ENCODE data around the gene RETREG3. TPM values are rescaled to one million over a fixed set of nuclear protein-coding genes. Genes with fewer than 3 reads are reported as not detected.

The RETREG3 gene
- total and polyA plus RNA-seq, 2 of the 13 experiments (the other 11 are each of a cell fraction or from before 2014, with no cell fraction given) = 47.0 to 55.8 TPM

DNA sequence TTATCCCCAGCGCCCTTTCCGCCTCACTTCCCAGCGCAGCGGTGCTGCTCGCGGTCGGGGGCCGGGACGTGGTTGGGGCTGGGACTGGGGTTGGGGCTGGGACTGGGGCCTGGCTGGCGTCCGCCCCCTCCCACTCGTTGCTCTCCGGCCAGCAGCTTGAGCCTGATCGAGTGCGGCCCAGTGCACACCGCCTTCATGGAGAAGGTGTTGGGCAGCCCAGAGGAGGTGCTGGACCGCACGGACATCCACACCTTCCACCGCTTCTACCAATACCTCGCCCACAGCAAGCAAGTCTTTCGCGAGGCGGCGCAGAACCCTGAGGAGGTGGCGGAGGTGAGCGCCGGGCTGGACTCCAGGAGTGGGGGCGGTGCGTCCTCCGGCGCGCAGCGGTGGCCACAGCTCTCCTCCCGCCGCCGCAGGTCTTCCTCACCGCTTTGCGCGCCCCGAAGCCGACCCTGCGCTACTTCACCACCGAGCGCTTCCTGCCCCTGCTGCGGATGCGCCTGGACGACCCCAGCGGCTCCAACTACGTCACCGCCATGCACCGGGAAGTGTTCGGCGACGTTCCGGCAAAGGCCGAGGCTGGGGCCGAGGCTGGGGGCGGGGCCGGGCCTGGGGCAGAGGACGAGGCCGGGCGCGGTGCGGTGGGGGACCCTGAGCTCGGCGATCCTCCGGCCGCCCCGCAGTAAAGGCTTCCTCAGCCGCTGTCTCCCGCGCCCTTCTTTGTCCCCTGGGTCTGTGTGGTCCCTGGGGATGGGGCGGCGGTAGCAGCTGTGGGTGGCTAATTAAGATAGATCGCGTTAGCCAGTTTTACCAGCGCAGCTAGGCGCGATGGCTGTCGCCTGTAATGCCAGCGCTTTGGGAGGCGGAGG lies 54.7 kb downstream of the RETREG3 start (continued):
- TF ChIP-seq PCBP1 (IDR thresholded peaks at IDR 0.05; ENCODE audit: borderline replicate concordance, low read depth, low read length) = 0 out of 2 replicates have a peak, but pooled peaks have one; percentile 67
- no peak for TF ChIP-seq U2AF2 (IDR thresholded peaks at IDR 0.05; ENCODE audit: low read depth, low read length)
- TF ChIP-seq TCF7 (IDR thresholded peaks at IDR 0.05; ENCODE audit: low read depth) = no peak
- 0 out of 2 replicates have a peak, but pooled peaks have one; percentile 71 for TF ChIP-seq DNMT3B (CRISPR knock-in tag; conservative IDR thresholded peaks at IDR 0.05)
- TF ChIP-seq, protein P1, sequence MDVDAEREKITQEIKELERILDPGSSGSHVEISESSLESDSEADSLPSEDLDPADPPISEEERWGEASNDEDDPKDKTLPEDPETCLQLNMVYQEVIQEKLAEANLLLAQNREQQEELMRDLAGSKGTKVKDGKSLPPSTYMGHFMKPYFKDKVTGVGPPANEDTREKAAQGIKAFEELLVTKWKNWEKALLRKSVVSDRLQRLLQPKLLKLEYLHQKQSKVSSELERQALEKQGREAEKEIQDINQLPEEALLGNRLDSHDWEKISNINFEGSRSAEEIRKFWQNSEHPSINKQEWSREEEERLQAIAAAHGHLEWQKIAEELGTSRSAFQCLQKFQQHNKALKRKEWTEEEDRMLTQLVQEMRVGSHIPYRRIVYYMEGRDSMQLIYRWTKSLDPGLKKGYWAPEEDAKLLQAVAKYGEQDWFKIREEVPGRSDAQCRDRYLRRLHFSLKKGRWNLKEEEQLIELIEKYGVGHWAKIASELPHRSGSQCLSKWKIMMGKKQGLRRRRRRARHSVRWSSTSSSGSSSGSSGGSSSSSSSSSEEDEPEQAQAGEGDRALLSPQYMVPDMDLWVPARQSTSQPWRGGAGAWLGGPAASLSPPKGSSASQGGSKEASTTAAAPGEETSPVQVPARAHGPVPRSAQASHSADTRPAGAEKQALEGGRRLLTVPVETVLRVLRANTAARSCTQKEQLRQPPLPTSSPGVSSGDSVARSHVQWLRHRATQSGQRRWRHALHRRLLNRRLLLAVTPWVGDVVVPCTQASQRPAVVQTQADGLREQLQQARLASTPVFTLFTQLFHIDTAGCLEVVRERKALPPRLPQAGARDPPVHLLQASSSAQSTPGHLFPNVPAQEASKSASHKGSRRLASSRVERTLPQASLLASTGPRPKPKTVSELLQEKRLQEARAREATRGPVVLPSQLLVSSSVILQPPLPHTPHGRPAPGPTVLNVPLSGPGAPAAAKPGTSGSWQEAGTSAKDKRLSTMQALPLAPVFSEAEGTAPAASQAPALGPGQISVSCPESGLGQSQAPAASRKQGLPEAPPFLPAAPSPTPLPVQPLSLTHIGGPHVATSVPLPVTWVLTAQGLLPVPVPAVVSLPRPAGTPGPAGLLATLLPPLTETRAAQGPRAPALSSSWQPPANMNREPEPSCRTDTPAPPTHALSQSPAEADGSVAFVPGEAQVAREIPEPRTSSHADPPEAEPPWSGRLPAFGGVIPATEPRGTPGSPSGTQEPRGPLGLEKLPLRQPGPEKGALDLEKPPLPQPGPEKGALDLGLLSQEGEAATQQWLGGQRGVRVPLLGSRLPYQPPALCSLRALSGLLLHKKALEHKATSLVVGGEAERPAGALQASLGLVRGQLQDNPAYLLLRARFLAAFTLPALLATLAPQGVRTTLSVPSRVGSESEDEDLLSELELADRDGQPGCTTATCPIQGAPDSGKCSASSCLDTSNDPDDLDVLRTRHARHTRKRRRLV (CRISPR knock-in tag; IDR thresholded peaks at IDR 0.05) = no peak
- TF ChIP-seq ZNF441 (CRISPR knock-in tag; IDR thresholded peaks at IDR 0.05; ENCODE audit: borderline replicate concordance) = peak; percentile 90
- TF ChIP-seq ATAD3A (CRISPR knock-in tag; IDR thresholded peaks at IDR 0.05) = no peak; the same call in 1 of the 2 replicates
- TF ChIP-seq CHD4 (IDR thresholded peaks at IDR 0.05; ENCODE audit: borderline replicate concordance, low read length) = peak; percentile 38; the same call in 1 of the 2 replicates
- TF ChIP-seq CENPX (CRISPR knock-in tag; IDR thresholded peaks at IDR 0.05) = no peak
- peak; percentile 81 to 92 for TF ChIP-seq POLR2A (IDR thresholded peaks at IDR 0.05; ENCODE audit: insufficient read depth in 1 of 2, low read depth in 2 of 2, low read length in 2 of 2)
- TF ChIP-seq MED8 (CRISPR knock-in tag; IDR thresholded peaks at IDR 0.05; ENCODE audit: insufficient replicate concordance) = peak; percentile 82
- TF ChIP-seq SP2 (CRISPR knock-in tag; IDR thresholded peaks at IDR 0.05) = peak; percentile 55; the same call in 1 of the 2 replicates
- TF ChIP-seq HHEX (CRISPR knock-in tag; IDR thresholded peaks at IDR 0.05) = no peak
- TF ChIP-seq ZNF672 (CRISPR knock-in tag; IDR thresholded peaks at IDR 0.05) = peak; percentile 90; the same call in 1 of the 2 replicates
- TF ChIP-seq, protein P2, sequence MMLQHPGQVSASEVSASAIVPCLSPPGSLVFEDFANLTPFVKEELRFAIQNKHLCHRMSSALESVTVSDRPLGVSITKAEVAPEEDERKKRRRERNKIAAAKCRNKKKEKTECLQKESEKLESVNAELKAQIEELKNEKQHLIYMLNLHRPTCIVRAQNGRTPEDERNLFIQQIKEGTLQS (CRISPR knock-in tag; IDR thresholded peaks at IDR 0.05) = no peak
- TF ChIP-seq SKI (IDR thresholded peaks at IDR 0.05; ENCODE audit: partially characterized antibody) = peak; percentile 21
- TF ChIP-seq, protein P3, sequence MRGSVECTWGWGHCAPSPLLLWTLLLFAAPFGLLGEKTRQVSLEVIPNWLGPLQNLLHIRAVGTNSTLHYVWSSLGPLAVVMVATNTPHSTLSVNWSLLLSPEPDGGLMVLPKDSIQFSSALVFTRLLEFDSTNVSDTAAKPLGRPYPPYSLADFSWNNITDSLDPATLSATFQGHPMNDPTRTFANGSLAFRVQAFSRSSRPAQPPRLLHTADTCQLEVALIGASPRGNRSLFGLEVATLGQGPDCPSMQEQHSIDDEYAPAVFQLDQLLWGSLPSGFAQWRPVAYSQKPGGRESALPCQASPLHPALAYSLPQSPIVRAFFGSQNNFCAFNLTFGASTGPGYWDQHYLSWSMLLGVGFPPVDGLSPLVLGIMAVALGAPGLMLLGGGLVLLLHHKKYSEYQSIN (CRISPR knock-in tag; IDR thresholded peaks at IDR 0.05; ENCODE audit: borderline replicate concordance) = no peak
- TF ChIP-seq ZMYM2 (CRISPR knock-in tag; IDR thresholded peaks at IDR 0.05) = no peak
- TF ChIP-seq, protein P4, sequence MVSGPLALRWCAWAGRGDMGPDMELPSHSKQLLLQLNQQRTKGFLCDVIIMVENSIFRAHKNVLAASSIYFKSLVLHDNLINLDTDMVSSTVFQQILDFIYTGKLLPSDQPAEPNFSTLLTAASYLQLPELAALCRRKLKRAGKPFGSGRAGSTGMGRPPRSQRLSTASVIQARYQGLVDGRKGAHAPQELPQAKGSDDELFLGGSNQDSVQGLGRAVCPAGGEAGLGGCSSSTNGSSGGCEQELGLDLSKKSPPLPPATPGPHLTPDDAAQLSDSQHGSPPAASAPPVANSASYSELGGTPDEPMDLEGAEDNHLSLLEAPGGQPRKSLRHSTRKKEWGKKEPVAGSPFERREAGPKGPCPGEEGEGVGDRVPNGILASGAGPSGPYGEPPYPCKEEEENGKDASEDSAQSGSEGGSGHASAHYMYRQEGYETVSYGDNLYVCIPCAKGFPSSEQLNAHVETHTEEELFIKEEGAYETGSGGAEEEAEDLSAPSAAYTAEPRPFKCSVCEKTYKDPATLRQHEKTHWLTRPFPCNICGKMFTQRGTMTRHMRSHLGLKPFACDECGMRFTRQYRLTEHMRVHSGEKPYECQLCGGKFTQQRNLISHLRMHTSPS (CRISPR knock-in tag; IDR thresholded peaks at IDR 0.05; ENCODE audit: low read depth) = no peak
- no peak for TF ChIP-seq ZBTB8A (CRISPR knock-in tag; IDR thresholded peaks at IDR 0.05; ENCODE audit: borderline replicate concordance, low read depth)

Measured in HepG2 (cell line).